Measurements from ENCODE around the gene PIP.

DNA sequence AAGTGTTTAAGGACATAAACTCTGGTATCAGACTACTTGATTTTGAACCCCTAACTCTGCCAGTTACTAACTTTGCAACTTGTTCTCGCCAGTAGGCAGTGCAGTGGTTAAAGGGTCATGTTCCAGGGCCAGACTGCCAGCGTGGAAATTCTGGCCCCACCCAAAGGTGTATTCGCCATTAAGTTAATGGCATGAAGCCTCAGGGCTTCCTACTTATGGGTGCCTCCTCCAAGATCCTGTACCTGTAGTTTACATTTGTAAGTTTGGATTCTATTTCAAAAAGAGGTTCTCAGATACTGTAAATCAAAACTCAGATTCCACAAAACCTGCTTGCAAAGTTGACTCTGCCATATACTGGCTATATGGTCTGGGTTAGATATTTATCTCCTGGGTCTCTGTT lies 2.8 kb upstream of the PIP start:
- TF ChIP-seq CTCF (IDR thresholded peaks at IDR 0.05) (no peak), POLR2AphosphoS5 (IDR thresholded peaks at IDR 0.05) (no peak)
